Hippocampal formation (tissue), 2 donors: Measurements from ENCODE around the gene ZBTB33.

ENCODE experiments used
- DNase-seq, 2 donors: peaks; one replicate each; lab custom pipeline; 2025; lab: John Stamatoyannopoulos, UW

ZBTB33 gene, protein sequence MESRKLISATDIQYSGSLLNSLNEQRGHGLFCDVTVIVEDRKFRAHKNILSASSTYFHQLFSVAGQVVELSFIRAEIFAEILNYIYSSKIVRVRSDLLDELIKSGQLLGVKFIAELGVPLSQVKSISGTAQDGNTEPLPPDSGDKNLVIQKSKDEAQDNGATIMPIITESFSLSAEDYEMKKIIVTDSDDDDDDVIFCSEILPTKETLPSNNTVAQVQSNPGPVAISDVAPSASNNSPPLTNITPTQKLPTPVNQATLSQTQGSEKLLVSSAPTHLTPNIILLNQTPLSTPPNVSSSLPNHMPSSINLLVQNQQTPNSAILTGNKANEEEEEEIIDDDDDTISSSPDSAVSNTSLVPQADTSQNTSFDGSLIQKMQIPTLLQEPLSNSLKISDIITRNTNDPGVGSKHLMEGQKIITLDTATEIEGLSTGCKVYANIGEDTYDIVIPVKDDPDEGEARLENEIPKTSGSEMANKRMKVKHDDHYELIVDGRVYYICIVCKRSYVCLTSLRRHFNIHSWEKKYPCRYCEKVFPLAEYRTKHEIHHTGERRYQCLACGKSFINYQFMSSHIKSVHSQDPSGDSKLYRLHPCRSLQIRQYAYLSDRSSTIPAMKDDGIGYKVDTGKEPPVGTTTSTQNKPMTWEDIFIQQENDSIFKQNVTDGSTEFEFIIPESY

DNA sequence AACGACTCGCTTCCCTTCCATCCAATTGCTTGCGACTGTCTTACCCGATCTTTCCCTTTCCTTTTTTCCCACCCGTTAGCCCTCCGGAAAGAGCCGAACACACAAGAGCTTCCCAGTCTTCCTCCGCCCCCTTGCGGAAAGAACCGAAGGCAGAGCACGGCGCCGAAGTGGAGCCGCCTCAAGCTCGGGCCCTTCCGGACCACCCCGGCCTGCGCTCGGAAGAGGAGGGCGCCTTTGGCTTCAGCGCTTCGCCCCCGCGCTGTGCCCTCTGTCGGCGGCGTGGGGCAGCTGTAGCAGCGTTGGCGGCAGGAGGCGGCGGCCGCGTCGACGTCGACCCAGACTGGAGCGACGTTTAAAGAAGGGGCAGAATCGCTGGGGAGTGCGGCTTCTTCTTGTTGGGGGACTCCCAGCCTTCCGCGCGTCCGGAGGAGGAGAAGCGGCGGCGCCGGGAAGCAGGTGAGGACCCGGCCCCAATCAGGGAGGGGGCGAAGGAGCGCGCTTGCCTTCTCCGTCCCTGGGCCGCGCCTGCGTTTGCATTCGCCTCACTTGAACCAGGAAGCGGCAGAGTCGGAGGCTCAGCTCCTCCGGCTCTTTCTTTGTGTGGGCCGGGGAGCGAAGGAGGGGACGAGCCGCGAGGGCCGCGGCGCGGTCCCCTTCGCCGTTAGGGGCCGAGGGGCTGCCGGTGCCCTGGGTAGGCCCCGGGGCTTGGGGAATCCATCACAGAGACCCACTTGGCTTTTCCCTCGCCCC, at the start of gene ZBTB33:
TSS of gene ZBTB33 (plus strand) at position 291 of the 750 bp plus-strand sequence. CDS start 2,604 bp downstream, outside the sequence.
- DNase-seq: peak; percentile 75 to 84

DNA sequence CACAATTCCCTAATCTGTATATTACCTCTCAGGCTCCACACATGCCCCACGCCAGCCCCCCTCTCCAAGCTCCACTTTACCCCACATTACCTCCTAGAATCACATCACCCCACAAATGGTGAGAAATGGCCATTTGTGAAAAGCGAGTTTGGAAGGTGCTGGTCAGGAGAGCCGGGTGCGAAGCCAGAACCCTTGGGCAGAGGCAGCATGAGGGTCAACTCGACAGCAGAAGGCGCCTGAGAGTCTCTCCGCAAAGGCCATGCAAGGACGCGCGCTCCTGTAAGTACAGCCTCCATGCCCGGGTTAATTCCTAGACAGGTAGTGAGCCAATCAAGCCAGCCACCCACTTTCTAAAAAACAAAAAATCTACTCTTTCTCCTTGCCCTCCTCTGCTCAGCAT, 49.8 kb upstream of the ZBTB33 start:
- no peak for DNase-seq

DNA sequence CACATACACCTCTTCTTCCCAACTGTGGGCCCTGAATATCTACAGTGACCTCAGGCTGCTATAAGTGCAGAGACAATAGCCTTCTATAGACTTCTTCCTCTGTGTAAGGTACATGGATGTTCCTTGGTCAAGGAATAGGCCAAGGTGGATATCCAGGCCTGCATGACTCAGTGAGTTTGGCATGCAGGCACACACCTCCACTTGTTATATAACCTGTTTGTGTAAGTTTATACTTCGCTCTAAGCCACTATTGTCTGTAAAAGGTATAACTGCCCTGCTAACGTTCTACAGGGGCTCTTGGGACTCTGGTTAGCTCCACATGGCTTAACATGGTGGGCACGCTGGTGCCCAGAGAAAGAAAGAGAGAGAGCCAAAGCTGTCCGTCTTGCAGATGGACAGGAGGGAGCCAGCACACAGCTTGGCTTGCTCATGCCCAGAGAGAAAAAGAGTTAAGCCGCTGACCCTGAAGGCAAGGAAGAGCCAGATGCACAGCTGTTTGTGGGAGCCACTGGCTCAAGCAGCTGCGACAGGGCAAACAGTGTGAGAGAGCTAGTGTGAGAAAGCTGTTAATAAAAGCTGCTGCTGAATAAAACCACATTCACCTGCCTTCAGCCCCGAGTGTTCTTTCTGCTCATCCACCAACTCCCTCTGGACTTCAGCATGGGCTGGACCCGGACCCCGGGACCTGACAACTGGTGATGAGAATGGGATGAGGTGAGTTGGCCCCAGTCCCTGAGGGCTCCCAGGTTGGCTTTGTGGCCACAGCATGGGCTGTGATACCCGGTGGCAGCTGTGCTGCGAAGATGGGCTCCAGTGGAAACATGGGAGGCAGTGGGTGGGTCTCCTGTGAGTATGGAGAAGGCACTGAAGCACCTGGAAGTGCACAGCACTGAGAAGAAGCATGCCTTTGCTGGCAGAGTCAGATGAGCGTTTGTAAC, 44.5 kb upstream of the ZBTB33 start:
- DNase-seq: no peak

DNA sequence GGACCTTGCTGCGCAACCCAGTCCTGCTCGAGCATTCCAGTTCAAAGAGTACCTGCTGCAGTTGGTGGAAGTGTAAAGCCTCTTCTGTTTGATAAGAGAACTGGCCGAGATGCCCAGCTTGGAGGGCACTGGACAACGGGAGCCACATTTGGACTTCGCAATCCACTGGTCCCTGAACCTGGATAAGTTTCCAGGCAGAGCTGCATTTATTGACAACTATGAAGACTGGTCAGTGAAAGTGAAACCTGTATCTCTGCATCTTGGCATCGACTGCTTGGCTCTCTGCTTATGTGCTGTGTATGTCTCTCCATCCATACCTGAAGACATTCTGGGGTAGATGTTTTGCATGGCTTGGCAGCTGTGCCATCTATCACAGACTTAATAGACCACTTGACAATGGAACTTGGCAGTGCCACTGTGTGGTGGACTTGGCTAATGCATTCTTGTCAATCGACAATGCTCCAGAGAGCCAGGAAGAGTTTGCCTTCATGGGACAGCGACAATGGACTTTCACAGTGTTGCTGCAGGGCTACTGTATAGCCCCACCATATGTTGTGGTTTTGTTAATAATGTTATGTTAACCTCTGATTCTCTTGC, 43.5 kb upstream of the ZBTB33 start:
- no peak for DNase-seq

DNA sequence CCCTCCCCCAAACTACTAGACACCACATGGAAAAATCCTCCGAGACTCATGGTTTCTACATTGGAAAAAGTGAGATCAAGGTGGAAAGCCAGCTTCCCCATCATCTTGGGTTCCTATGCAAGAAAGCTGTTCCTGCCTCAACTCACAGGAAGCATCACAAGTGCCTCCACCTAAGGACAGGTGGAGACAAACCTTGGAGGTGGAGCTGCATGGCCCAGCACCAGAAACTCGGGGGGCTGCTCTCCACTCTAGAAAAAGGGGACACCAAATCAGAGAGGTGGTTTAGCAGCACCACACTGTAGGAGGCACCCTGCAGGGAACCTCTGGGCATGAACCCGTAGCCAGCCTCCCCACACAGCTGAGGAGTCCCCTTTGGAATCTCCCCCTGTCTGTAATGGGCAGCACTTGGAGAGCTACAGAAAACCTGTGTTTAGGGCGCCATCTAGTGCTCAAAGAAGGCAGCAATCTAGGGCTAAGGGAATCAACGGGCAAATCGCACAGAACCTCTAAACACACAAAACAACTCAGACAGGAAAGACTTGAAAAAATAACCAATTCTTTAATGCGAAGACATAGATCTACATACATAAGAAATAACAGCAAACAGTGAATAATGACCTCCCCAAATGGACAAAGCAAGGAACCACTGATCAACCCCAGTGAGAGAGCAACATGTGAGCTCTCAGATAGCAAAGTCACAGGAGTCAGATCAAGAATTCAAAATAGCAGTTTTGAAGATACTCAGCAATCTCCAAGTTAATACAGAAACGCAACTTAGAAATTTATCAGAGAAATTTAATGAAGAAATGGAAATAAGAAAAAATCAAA, 37.0 kb upstream of the ZBTB33 start:
- DNase-seq: peak; percentile 10 to 49

DNA sequence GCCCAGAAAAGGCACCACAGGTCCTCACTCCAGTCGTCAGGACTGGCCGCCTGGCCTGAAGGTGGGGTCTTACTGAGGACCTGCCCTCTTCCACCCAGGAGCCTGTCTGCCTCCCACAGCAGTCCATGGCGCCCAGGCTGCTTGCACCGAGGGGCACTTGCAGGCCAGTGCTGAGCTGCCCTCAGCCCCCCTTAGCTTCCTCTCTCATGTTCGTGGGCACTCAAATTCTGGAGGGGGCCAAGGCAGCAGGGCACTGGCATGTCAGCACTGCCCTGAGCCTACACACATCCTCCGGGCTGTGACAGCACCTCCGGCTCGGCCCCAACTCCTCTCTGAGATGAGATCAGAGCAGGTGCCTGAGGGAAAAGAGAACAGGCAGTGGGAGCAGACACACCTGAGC, 27.2 kb upstream of the ZBTB33 start:
- DNase-seq: no peak

DNA sequence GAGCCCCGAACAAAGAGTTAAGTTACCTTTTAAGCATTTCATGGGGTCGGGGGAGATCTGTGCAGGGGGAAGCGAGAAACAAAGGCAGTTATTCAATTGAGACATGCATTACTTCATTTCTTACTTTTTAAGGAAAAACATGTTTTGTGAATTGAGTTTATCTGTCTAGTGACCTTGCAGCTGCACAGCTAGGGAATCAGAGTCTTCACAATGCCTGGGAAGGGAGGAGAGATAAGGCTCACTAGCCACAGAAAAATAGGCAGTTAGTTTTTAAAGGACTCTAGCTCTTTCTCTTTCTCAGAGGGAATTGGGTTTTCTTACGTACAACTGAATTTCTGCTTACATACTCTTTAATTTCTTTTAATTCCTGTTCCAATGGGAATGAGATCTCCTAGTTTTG, 26.2 kb upstream of the ZBTB33 start:
- no peak for DNase-seq

DNA sequence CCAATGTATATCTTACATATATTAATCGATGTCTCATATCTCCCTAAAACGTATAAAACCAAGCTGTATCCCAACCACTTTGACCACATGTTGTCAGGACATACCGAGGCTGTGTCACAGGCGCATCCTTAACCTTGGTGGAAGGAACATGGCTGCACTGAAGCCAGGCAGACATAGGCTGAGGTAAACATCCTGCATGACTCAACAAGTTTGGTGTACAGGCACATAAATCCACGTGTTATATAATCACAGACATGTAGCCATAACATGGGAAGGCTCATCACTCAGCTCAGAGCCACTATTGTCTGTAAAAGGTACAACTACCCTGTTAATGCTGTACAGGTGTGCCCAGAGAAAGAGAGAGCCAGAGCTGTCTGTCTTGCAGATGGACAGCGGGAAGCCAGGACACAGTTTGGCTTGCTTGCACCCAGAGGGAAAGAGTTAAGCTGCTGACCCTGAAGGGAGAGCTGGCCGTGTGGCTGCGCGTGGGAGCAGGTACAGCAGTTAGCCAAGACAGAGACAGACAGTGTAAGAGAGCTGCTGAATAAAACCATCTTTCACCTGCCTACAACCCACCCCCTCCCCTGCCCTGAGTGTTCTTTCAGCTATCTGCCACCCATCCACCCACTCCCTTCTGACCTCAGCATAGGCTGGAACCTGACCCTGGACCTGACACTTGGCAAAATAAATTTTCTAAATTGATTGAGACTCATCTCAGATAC, 22.3 kb upstream of the ZBTB33 start:
- no peak for DNase-seq

DNA sequence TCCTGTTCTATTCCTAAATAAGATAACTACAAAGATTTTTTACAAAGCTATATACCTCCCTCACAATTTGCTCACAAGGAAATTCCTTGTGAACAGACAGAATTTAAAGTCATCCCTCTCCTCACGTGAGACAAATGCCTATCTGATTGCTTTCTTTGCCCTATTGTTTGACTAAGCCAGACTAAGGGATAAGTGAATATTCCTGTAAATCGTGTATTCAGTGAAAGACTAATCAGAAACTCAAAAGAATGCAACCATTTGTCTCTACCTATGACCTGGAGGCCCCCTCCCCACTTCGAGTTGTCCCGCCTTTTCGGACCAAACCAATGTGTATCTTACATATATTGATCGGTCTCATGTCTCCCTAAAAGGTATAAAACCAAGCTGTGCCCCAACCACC, 15.3 kb upstream of the ZBTB33 start:
- no peak for DNase-seq

DNA sequence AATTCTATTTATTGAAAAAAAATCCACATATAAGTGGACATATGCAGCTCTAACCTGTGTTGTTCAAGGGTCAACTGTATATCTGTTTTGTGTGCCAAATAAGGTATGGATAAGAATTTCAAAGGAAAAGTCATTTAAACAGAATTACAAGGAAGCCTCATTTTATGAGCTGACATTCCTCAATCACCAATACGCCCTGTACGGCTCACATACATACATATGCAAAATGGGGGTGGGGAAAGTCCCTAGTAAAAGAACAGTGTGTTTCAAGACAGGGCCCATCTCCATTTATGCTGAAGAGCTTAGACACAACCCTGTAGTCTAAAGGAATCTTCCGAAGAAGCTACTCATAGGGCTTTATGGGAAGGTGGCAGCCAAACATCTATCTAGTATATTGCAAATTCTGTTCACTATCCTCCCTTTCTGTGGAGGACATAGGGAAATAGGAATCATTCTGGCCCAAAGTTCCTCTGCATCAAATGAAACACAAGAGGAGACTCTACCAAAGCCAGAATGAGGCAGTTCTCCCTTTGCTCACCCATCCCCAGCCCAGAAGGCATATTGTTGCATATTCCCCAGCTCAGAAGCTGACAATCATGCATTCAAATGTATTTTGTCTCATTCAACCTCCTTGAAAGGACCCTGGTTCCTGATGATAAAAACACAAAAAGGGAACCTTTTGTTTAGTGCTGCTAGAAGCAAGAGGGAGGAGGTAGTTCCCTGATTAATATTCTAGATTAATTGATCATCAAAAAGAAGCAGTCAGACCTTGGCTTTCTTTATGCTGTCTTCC, 13.7 kb upstream of the ZBTB33 start:
- DNase-seq: no peak

DNA sequence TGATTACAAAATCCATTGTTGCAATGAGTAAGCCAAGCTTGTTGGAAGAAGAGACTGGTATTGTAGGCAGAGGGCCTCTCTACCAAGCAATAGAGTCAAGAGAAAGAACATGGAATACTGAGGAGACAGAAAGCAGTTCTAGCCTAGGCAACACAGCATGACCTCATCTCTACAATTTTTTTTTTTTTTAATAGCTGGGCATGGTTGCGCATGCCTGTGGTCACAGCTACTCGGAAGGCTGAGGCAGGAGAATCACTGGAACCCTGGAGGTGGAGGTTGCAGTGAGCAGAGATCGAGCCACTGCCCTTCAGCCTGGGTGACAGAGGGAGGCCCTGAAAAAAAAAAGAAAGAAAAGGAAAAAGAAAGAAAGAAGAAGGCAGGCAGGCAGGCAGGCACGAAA, 11.7 kb upstream of the ZBTB33 start:
- no peak for DNase-seq

DNA sequence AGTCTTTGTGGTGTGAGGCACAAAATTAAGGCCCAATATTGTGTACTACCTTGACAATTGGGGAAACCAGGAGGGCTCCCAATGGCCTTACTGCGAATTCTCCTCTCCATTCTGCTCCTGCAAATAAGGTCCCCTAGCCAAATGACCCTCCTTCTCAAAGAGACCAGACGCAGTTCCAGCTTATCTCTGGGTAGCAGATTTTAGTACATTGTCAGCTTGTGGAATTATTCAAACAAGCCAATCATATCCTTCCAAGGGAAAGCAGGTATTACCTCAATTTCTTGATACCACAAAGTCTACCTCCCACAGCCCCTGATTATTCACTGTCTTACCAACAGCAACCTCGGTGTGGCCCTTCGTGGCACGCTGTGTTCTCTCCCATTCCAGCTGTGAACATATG, 7.8 kb upstream of the ZBTB33 start:
- DNase-seq: no peak

DNA sequence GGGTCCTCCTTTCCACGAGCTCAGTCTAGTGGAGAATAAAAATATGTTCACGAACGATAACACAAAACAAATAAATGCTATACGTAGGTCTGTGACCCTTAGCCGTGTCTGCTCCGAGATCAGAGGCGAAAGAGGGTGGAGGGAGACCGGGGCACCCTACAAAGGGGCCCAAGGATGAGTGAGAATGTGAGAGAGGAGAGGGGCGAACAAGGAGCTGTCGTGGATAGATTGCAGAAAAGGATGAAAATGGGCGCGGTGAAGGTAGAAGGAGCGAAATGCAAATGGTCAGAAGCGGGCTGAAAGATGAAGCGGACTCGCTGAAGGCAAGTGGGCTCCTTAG, 6.2 kb upstream of the ZBTB33 start:
- DNase-seq: no peak

DNA sequence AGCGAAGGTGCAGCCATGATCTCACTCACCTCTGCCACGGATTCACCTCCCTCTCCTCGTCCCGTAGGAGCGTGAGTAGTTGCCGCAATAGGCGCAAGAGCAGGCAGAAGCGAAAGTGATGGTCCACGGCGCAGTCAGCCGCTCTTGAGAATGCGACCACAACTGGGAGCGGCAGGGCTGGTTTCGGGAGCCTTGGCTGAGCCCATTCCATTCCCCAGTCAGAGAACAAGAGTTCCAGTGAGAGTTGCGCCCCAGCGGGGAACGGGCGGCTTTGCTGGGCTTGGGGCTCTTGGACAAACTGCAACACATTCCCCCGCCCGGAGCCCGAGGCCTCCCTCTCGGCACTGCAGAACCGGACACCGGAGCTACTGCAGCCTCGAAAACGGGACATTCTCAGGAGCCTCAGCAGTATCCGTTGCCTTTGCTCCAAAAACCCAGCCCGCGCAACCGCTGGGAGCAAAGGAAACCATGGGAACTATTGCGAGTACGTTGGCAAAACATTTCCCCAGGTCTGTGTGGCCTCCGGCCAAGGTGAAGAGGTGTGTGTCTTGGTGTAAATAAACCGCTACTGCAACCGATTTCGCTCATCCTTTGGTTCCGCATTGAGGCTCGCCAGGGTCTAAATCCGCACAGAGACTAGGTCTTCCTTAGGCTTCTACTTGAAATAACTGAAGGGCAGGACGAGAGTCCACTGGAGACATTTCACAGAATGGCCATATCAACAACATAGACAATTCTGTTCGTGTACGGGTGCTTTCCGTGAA, 5.7 kb upstream of the ZBTB33 start:
- peak; percentile 7 to 50 for DNase-seq

DNA sequence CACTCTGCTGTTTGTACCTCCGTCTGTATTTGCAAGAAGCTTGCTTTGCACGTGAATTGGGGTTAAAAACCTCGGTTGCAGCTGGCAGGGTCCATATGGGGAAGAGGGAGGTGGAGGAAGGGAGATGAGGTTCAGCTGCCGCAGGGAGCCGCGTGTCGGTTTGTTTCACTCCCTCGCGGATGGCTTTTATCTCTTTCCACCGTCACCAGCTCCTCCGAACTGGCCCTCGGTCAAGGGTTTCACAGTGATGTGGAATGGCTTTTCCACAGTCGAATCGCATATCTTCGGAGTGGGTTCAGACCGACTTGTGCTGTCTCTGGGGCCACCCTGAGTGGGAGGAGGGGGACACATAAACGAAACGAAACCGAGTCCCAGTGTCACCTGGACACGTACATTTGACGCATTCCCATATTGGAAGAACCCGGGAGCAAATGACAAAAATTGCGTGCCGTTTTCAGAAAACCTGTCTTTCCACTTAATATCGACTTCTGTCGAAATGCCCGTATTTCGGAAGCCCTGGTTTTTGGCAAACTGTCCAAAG, 929 bp downstream of the ZBTB33 start:
- DNase-seq: peak in 1 of 2 donors; percentile 19

DNA sequence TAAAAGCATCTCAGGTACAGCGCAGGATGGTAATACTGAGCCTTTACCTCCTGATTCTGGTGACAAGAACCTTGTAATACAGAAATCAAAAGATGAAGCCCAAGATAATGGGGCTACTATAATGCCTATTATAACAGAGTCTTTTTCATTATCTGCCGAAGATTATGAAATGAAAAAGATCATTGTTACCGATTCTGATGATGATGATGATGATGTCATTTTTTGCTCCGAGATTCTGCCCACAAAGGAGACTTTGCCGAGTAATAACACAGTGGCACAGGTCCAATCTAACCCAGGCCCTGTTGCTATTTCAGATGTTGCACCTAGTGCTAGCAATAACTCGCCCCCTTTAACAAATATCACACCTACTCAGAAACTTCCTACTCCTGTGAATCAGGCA, 3.2 kb downstream of the ZBTB33 start:
- no peak for DNase-seq

DNA sequence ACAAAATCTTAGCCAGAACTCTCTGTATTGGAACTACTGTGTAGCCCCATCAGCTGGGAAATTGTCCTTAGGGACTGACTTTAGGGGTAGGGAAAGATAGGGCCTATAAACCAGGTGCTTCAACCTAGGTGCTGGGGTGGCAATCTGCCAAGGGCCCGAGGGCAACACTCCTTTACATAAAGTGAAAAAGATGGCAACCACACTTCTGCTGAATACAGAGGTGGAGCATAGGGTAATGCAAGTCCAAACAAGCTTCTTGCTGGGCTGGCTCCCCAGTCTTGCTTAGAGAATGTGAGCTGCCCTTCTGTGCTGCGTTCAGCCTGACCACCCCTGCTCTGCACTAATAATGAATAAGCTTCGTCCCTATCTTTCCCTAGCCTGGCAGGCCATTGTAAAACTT, 9.8 kb downstream of the ZBTB33 start:
- DNase-seq: no peak
